ENCODE results near the gene MXRA7.
"Not testable (repeated sequence)": the region's sequence is repeated elsewhere in the genome, so short reads cannot be mapped to it uniquely, and the experiment has no call there.

Gene MXRA7

GRCh38 chr17:76700617-76701470 lies 9.9 kb downstream of the MXRA7 start:
- FAIRE-seq (no peak), DNase-seq (ENCODE audit: insufficient read length, low spot score) (no peak)
- no peak for TF ChIP-seq POLR2A (IDR thresholded peaks at IDR 0.05; ENCODE audit: low read depth, low read length)

DNA sequence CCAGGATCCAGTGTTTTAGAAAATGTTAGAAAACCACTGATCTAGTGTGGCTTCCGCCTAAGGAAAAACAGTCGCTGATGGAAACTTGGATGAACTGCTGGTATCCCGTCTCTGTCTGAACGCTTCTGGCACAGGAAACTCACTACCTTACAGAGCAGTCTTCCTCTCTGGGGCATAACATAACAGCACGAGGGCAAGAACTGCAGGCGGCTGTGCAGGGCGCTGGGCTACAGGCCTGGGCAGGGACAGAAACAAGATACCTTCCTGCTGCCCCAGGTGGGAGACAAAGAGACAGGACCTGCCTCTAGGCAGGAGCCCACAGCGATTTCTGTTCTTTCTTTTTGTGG lies 10.5 kb downstream of the MXRA7 start:
- FAIRE-seq (no peak), DNase-seq (ENCODE audit: insufficient read length, low spot score) (no peak)
- TF ChIP-seq POLR2A (IDR thresholded peaks at IDR 0.05; ENCODE audit: low read depth, low read length): no peak

- DNase-seq (ENCODE audit: insufficient read length, low spot score); FAIRE-seq: not testable (repeated sequence)
These were observed 12.2 kb downstream of the MXRA7 start for GRCh38 chr17:76698466-76698977.

- no peak for FAIRE-seq
- no peak for DNase-seq (ENCODE audit: insufficient read length, low spot score)
- TF ChIP-seq POLR2A (IDR thresholded peaks at IDR 0.05; ENCODE audit: low read depth, low read length): no peak
These were observed 12.9 kb downstream of the MXRA7 start for GRCh38 chr17:76697702-76698465.

GRCh38 chr17:76696763-76697701 lies 13.7 kb downstream of the MXRA7 start:
- TF ChIP-seq POLR2A (IDR thresholded peaks at IDR 0.05; ENCODE audit: low read depth, low read length): no peak
- FAIRE-seq: no peak
- no peak for DNase-seq (ENCODE audit: insufficient read length, low spot score)

DNA sequence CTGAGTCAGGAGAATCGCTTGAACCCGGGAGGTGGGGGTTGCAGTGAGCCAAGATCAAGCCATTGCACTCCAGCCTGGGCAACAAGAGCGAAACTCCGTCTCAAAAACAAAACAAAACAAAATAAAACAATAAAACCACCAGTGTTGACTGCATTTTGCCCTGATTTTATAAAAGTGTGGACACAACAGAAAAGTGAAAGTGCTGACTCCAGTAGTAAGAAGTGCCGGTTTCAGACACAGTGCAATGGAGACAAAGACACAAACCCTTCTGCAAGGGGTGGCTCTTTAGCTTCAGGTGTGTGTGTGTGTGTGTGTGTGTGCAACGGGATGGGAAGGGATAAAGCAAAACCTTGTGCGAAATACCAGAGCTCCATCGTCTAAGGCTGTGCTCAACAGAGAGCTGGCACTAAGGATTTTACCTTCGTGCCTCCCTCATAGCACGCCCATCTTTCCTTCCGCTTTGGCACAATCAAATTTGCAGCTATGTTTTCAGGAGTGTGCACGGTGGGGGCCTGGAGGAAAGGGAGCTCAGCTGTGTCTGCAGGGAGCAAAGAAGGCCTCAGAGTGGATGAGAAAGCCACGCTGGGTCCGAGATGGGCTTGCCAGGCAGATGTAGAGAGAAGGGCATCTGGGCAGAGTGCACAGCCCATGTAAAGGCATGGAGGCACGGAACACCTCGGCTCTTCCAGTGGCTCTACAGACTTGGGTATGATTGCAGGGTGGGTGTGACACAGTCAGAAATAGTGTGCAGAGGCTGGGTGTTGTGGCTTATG lies 15.5 kb downstream of the MXRA7 start:
- no peak for TF ChIP-seq POLR2A (IDR thresholded peaks at IDR 0.05; ENCODE audit: low read depth, low read length)
- DNase-seq (ENCODE audit: insufficient read length, low spot score) (no peak), FAIRE-seq (no peak)

- DNase-seq (ENCODE audit: insufficient read length, low spot score) (no peak), FAIRE-seq (no peak)
- TF ChIP-seq POLR2A (IDR thresholded peaks at IDR 0.05; ENCODE audit: low read depth, low read length): no peak
These were observed 19.2 kb downstream of the MXRA7 start for GRCh38 chr17:76691379-76692191.

GRCh38 chr17:76690596-76691280 lies 20.0 kb downstream of the MXRA7 start:
- no peak for DNase-seq (ENCODE audit: insufficient read length, low spot score)
- TF ChIP-seq POLR2A (IDR thresholded peaks at IDR 0.05; ENCODE audit: low read depth, low read length): no peak

DNA sequence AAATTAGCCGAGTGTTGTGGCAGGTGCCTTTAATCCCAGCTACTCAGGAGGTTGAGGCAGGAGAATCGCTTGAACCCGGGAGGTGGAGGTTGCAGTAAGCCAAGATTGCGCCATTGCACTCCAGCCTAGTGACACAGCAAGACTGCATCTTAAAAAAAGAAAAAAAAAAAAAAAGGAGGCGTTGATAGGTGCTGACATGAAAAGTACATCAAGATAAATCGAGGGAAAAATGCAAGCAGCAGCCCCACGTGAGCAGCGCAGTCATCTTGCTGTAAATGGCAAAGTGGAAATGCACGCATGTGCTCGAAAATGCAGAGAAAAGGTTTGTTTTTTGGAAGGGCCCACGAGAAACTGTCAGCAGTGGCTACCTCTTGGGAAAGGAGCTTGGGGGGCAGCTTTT lies 20.9 kb downstream of the MXRA7 start:
- FAIRE-seq (no peak), DNase-seq (ENCODE audit: insufficient read length, low spot score) (no peak)
- no peak for TF ChIP-seq POLR2A (IDR thresholded peaks at IDR 0.05; ENCODE audit: low read depth, low read length)

More at GRCh38 chr17:76690596-76691280, 20.0 kb downstream of the MXRA7 start:
- no peak for FAIRE-seq

DNA sequence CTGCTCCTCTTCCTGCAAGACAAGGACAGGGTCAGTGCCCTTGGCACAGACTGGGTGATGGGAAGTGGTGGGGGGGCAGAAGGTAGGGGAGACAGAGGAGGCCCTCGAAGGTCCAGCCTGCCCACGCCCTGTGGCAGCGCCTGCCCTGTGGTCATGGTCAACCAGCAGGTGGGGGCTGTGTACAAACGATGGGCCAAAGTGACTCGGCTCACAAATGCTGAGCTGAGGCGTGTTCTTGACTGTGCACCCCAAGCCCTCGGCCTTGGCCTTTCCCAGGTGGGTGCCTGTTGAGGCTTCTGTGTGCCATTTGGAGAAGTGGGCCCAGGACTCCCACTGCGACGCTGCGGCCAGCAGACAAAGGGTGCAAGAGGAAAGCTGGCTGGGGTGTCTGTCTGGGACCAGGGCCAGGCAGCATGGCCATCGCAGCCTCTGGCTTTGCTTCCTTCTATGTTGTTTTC lies 22.6 kb downstream of the MXRA7 start:
- no peak for FAIRE-seq

GRCh38 chr17:76687298-76688164 lies 23.2 kb downstream of the MXRA7 start:
- FAIRE-seq (no peak), DNase-seq (ENCODE audit: insufficient read length, low spot score) (no peak)
- no peak for TF ChIP-seq POLR2A (IDR thresholded peaks at IDR 0.05; ENCODE audit: low read depth, low read length)

More for the DNA sequence above, 22.6 kb downstream of the MXRA7 start:
- TF ChIP-seq POLR2A (IDR thresholded peaks at IDR 0.05; ENCODE audit: low read depth, low read length): no peak
- DNase-seq (ENCODE audit: insufficient read length, low spot score): peak; percentile 42
